Upper lobe of left lung (tissue), 6 donors: ENCODE data around the gene ANKRD13C. TPM values are rescaled to one million over a fixed set of nuclear protein-coding genes. Genes with fewer than 3 reads are reported as not detected.

Experiments
- ATAC-seq, 2 donors: fragments of 200-7000 bp; cut with Tn5 transposase; one replicate each; pipeline ENCODE4 v1.9.1; 2022; ENCODE audit warnings: mild to moderate bottlenecking in 2 of 2, moderate library complexity in 2 of 2; ENCODE audit not compliant: low FRiP score in 2 of 2
- DNase-seq, 2 donors: peaks; one replicate each; pipeline ENCODE4 v3.0.0-alpha.2; 2019 to 2020
- H3K27ac ChIP-seq, 4 donors: fragments of 200-600 bp; sonication (generic); one replicate each; pipeline ENCODE4 v1.5.1; 2016 to 2019
- H3K27me3 ChIP-seq, 4 donors: fragments of 200-600 bp; sonication (generic); one replicate each; pipeline ENCODE4 v1.5.1; 2017 to 2019
- H3K36me3 ChIP-seq, 4 donors: fragments of 200-600 bp; sonication (generic); one replicate each; pipeline ENCODE4 v1.5.1; 2016 to 2019
- H3K4me1 ChIP-seq, 4 donors: fragments of 200-600 bp; sonication (generic); one replicate each; pipeline ENCODE4 v1.5.1; 2018 to 2019
- H3K4me3 ChIP-seq, 4 donors: fragments of 200-600 bp; sonication (generic); one replicate each; pipeline ENCODE4 v1.5.1; 2017 to 2019; ENCODE audit warnings: mild to moderate bottlenecking in 2 of 4, moderate library complexity in 1 of 4
- H3K9me3 ChIP-seq, 4 donors: fragments of 200-600 bp; sonication (generic); one replicate each; pipeline ENCODE4 v1.5.1; 2018 to 2019
- CTCF ChIP-seq, 6 experiments: fragments of 450-650 bp in 4 of 6; fragments of 200-600 bp in 2 of 6; sonication (generic) in 2 of 6; IDR thresholded peaks; one replicate each; pipeline ENCODE4 v1.5.1; 2016 to 2019; ENCODE audit warnings: antibody characterized with exemption in 6 of 6
- EP300 ChIP-seq, 4 donors: sonication (generic); formaldehyde crosslinking; IDR thresholded peaks; one replicate each; pipeline ENCODE4 v1.5.1; 2017; ENCODE audit warnings: antibody characterized with exemption in 4 of 4, control low read depth in 2 of 4
- POLR2A ChIP-seq, 4 donors: fragments of 450-650 bp; IDR thresholded peaks; one replicate each; pipeline ENCODE4 v1.5.1; 2016 to 2017; ENCODE audit warnings: antibody characterized with exemption in 4 of 4, mild to moderate bottlenecking in 2 of 4
- POLR2AphosphoS5 ChIP-seq, 2 donors: sonication (generic); formaldehyde crosslinking; IDR thresholded peaks; one replicate each; pipeline ENCODE4 v1.5.1; 2017; ENCODE audit warnings: antibody characterized with exemption in 2 of 2
- WGBS, 2 donors: methylation state at CpG; one replicate each; pipeline ENCODE4 v1.1.5; 2017 to 2018; 5-methylcytosine and 5-hydroxymethylcytosine counted together
- total RNA-seq, 6 donors: library from RNA; depleted of rRNA in 4 of 6; stranded (reverse); fragments of >200 nt in 4 of 6; gene quantifications; one replicate each; pipeline versions ENCODE4 v1.1.0 to v1.2.1, GENCODE V29; 2016 to 2021
- donor health status: DM: no; HTN: no; CAD: no; lungs with moderate emphysema.
- donor health status: DM: no; HTN: yes; CAD: no; lungs with severe emphysema.

The ANKRD13C gene
- total RNA-seq, 6 donors from 2014 or later: 13.0 to 37.4 (median 20.6) TPM

- no peaks in the 10 kb centered on the region for H3K4me1 ChIP-seq
- no peaks in the 10 kb centered on the region for H3K36me3 ChIP-seq
- H3K4me3 ChIP-seq: no peak overlapping the region
- H3K27me3 ChIP-seq: no peaks in the 10 kb centered on the region
- no peaks in the 10 kb centered on the region for H3K9me3 ChIP-seq
- no peak for TF ChIP-seq CTCF (IDR thresholded peaks at IDR 0.05)
- no peak for TF ChIP-seq EP300 (IDR thresholded peaks at IDR 0.05)
- no peak for TF ChIP-seq POLR2AphosphoS5 (IDR thresholded peaks at IDR 0.05)
- TF ChIP-seq POLR2A (IDR thresholded peaks at IDR 0.05): no peak
- WGBS, 2 donors: 85 to 92% methylated on average over 1 of the region's 1 CpG
- H3K27ac ChIP-seq: no peak overlapping the region
- ATAC-seq: no peak
- no peak for DNase-seq
Observed at GRCh38 chr1:70315782-70316181, 38.7 kb downstream of the ANKRD13C start.

GRCh38 chr1:70314706-70315304 lies 39.7 kb downstream of the ANKRD13C start:
- Histone ChIP-seq H3K4me1 (no peaks in the 10 kb centered on the region), H3K27me3 (no peaks in the 10 kb centered on the region), H3K27ac (no peak overlapping the region), H3K4me3 (no peak overlapping the region), H3K9me3 (no peaks in the 10 kb centered on the region), H3K36me3 (no peaks in the 10 kb centered on the region)
- TF ChIP-seq CTCF (IDR thresholded peaks at IDR 0.05): no peak
- TF ChIP-seq POLR2A (IDR thresholded peaks at IDR 0.05): no peak
- no peak for TF ChIP-seq EP300 (IDR thresholded peaks at IDR 0.05)
- TF ChIP-seq POLR2AphosphoS5 (IDR thresholded peaks at IDR 0.05): no peak
- no peak for DNase-seq
- WGBS, 2 donors: 84 to 94% methylated on average over 6 of the region's 6 CpGs
- no peak for ATAC-seq

GRCh38 chr1:70311369-70311768 lies 43.2 kb downstream of the ANKRD13C start:
- no peak for TF ChIP-seq POLR2AphosphoS5 (IDR thresholded peaks at IDR 0.05)
- no peak for TF ChIP-seq CTCF (IDR thresholded peaks at IDR 0.05)
- TF ChIP-seq EP300 (IDR thresholded peaks at IDR 0.05): no peak
- no peak for TF ChIP-seq POLR2A (IDR thresholded peaks at IDR 0.05)
- H3K36me3 ChIP-seq: peaks cover 0 to 15% (median 8%) of the 10 kb centered on the region in 4 donors

GRCh38 chr1:70299472-70299871 lies 55.0 kb downstream of the ANKRD13C start:
- no peaks in the 10 kb centered on the region for H3K27me3 ChIP-seq
- TF ChIP-seq POLR2A (IDR thresholded peaks at IDR 0.05) (no peak), POLR2AphosphoS5 (IDR thresholded peaks at IDR 0.05) (no peak), EP300 (IDR thresholded peaks at IDR 0.05) (no peak)
- H3K9me3 ChIP-seq: no peaks in the 10 kb centered on the region
- no peak for ATAC-seq
- H3K4me1 ChIP-seq: no peaks in the 10 kb centered on the region
- no peak overlapping the region for H3K4me3 ChIP-seq
- no peak for DNase-seq
- peaks cover 5 to 52% (median 13%) of the 10 kb centered on the region in 4 donors for H3K36me3 ChIP-seq
- H3K27ac ChIP-seq: no peak overlapping the region

More at GRCh38 chr1:70311369-70311768, 43.2 kb downstream of the ANKRD13C start:
- no peaks in the 10 kb centered on the region for H3K27me3 ChIP-seq
- no peak overlapping the region for H3K4me3 ChIP-seq
- WGBS, 2 donors: 86 to 89% methylated on average over 3 of the region's 3 CpGs
- H3K4me1 ChIP-seq: no peaks in the 10 kb centered on the region
- DNase-seq: no peak
- H3K27ac ChIP-seq: no peak overlapping the region
- no peak for ATAC-seq
- no peaks in the 10 kb centered on the region for H3K9me3 ChIP-seq

GRCh38 chr1:70295749-70296148 lies 58.8 kb downstream of the ANKRD13C start:
- ATAC-seq (no peak), DNase-seq (no peak)
- Histone ChIP-seq H3K27me3 (no peaks in the 10 kb centered on the region), H3K4me1 (no peaks in the 10 kb centered on the region), H3K27ac (no peak overlapping the region), H3K36me3 (peaks cover 11 to 73% (median 21%) of the 10 kb centered on the region in 4 donors), H3K9me3 (no peaks in the 10 kb centered on the region), H3K4me3 (no peak overlapping the region)
- TF ChIP-seq POLR2A (IDR thresholded peaks at IDR 0.05) (no peak), CTCF (IDR thresholded peaks at IDR 0.05) (no peak)
- WGBS, 2 donors: 96% methylated on average over 4 of the region's 4 CpGs
